Transverse colon (tissue), 4 donors: ENCODE results near the gene TMEM132D.

Experiments
- CTCF ChIP-seq, 5 experiments: fragments of 200-600 bp in 3 of 5; fragments of 450-650 bp in 2 of 5; sonication (generic) in 3 of 5; IDR thresholded peaks; 1 replicate in 2 of 5; 2 replicates in 3 of 5; pipeline ENCODE4 v1.5.1; 2016 to 2017; ENCODE audit warnings: antibody characterized with exemption in 5 of 5, inconsistent platforms in 3 of 5, mild to moderate bottlenecking in 2 of 5, moderate library complexity in 1 of 5
- EP300 ChIP-seq: sonication (generic); formaldehyde crosslinking; IDR thresholded peaks from one replicate; pipeline ENCODE4 v1.6.1; 2017; ENCODE audit warnings: antibody characterized with exemption, low read depth
- POLR2A ChIP-seq: fragments of 450-650 bp; IDR thresholded peaks from one replicate; pipeline ENCODE4 v1.6.1; 2016; ENCODE audit warnings: antibody characterized with exemption, mild to moderate bottlenecking, moderate library complexity
- POLR2AphosphoS5 ChIP-seq, 3 donors: sonication (generic); formaldehyde crosslinking; IDR thresholded peaks; one replicate each; pipeline ENCODE4 v1.6.1; 2016; ENCODE audit warnings: antibody characterized with exemption in 3 of 3

GRCh38 chr12:129863938-129864337, 39.9 kb downstream of the TMEM132D start:
- no peak for TF ChIP-seq POLR2A
- no peak for TF ChIP-seq CTCF (IDR thresholded peaks at IDR 0.05)
- TF ChIP-seq EP300 = no peak
- no peak for TF ChIP-seq POLR2AphosphoS5 (IDR thresholded peaks at IDR 0.05)
